ENCODE data around the gene CTSE. TPM values are rescaled to one million over a fixed set of nuclear protein-coding genes. Genes with fewer than 3 reads are reported as not detected.

The CTSE gene
- total and polyA plus RNA-seq, 9 of the 15 experiments (the other 6 are each of a cell fraction or from before 2014, with no cell fraction given), result 0.04 to 0.18 (median 0.09) TPM; not detected in 4

DNA sequence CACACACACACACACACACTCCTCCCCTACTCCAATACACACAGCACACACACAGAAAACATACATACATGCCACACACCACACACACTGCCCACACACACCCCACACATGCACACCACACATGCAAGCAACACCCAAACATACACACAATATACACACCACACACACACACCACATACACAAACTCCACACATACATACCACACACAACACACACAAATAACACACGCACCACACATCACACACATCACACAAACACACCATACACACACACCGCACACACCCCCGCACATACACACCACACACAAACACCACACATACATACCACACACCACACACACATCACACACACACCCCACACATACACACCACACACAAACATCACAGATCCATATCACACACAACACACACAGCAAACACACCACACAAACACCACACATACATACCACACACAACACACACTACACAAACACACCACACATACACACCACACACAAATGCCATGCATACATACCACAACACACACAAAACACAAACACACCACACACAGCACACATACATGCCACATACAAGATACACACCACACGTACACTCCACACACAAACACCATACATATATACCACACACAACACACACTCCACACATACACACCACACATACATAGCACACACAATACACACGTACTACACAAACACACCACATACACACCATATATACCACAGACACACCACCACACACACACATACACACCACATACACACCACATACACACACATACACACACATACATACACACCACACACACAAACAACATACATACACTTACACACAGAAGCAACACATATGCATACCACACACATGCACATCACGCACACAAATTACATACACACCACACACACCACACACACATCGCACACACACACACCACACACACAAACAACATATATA is 19.6 kb downstream of the CTSE start (continued):
- no peak for TF ChIP-seq TOE1 (IDR thresholded peaks at IDR 0.05; ENCODE audit: borderline replicate concordance)
- TF ChIP-seq TOE1 (CRISPR knock-in tag; IDR thresholded peaks at IDR 0.05; ENCODE audit: borderline replicate concordance, low read depth), result no peak
- TF ChIP-seq NR4A1 (CRISPR knock-in tag; IDR thresholded peaks at IDR 0.05), result no peak
- no peak for TF ChIP-seq NR4A1 (tag; IDR thresholded peaks at IDR 0.05)
- no peak for TF ChIP-seq CEBPZ (IDR thresholded peaks at IDR 0.05; ENCODE audit: borderline replicate concordance, low read depth, low read length)
- TF ChIP-seq NCOA4 (IDR thresholded peaks at IDR 0.05; ENCODE audit: partially characterized antibody), result peak; percentile 14
- TF ChIP-seq ZNF143 (CRISPR knock-in tag; IDR thresholded peaks at IDR 0.05), result peak; percentile 60
- 0 out of 2 replicates have a peak, but pooled peaks have one; percentile 39 for TF ChIP-seq HLTF (IDR thresholded peaks at IDR 0.05)
- TF ChIP-seq KDM1A (IDR thresholded peaks at IDR 0.05), result 0 out of 4 replicates have a peak, but pooled peaks of 1 of the 2 experiments have one; percentile 12
- no peak for TF ChIP-seq NR2C2 (CRISPR knock-in tag; IDR thresholded peaks at IDR 0.05)
- TF ChIP-seq NR2C2 (tag; IDR thresholded peaks at IDR 0.05), result no peak
- TF ChIP-seq FOXA3 (CRISPR knock-in tag; conservative IDR thresholded peaks at IDR 0.05 in 1 of 2, IDR thresholded peaks at IDR 0.05 in 1 of 2), result peak in 1 of 2 experiments; percentile 66; a peak in 1 of 4 replicates
- TF ChIP-seq ESRRB (CRISPR knock-in tag; IDR thresholded peaks at IDR 0.05; ENCODE audit: borderline replicate concordance), result no peak
- TF ChIP-seq ZFP91 (CRISPR knock-in tag; IDR thresholded peaks at IDR 0.05), result 0 out of 2 replicates have a peak, but pooled peaks have one; percentile 20
- TF ChIP-seq CAMTA2 (CRISPR knock-in tag; conservative IDR thresholded peaks at IDR 0.05), result no peak
- peak; percentile 23; the same call in 1 of the 2 replicates for TF ChIP-seq NCOR1 (IDR thresholded peaks at IDR 0.05)
- TF ChIP-seq NR2F6 (CRISPR knock-in tag; IDR thresholded peaks at IDR 0.05), result no peak
- peak; percentile 64 for TF ChIP-seq MAX (CRISPR knock-in tag; IDR thresholded peaks at IDR 0.05)
- TF ChIP-seq SIX5 (IDR thresholded peaks at IDR 0.05; ENCODE audit: borderline replicate concordance in 1 of 2, insufficient read depth in 1 of 2, low read depth in 1 of 2, low read length in 2 of 2), result no peak
- TF ChIP-seq TSC22D4 (tag; IDR thresholded peaks at IDR 0.05), result 0 out of 2 replicates have a peak, but pooled peaks have one; percentile 88
- TF ChIP-seq CSDE1 (IDR thresholded peaks at IDR 0.05), result peak; percentile 11 to 26; a peak in 2 of 4 replicates
- no peak for TF ChIP-seq ZFX (CRISPR knock-in tag; IDR thresholded peaks at IDR 0.05)
- no peak for TF ChIP-seq ZFP36 (IDR thresholded peaks at IDR 0.05; ENCODE audit: low read depth, low read length, partially characterized antibody)
